GM06990 (cell line): ENCODE measurements around the gene TREM2.

Source experiments
- DNase-seq: peaks from one replicate; pipeline ENCODE4 v3.0.0-alpha.2; 2011; ENCODE audit not compliant: insufficient read length; ENCODE audit errors: extremely low read depth
- H3K27me3 ChIP-seq: replicated peaks from 2 replicates; pipeline ENCODE4 v1.6.0; 2011; ENCODE audit warnings: low read length; ENCODE audit not compliant: control insufficient read depth, insufficient read depth
- H3K36me3 ChIP-seq: 2 replicates; pipeline ENCODE4 v1.5.1; 2011; ENCODE audit warnings: low read length; ENCODE audit not compliant: control insufficient read depth, insufficient read depth
- H3K4me3 ChIP-seq: replicated peaks from 2 replicates; pipeline ENCODE4 v1.5.1; 2011; ENCODE audit warnings: low read depth, mild to moderate bottlenecking, control low read depth, low read length
- CTCF ChIP-seq: IDR thresholded peaks from 2 replicates; pipeline ENCODE4 v1.5.1; 2011; ENCODE audit warnings: low read length, control low read depth, mild to moderate bottlenecking, inconsistent platforms; ENCODE audit not compliant: insufficient read depth, poor library complexity, severe bottlenecking

TREM2 gene

GRCh38 chr6:41161851-41162552, 914 bp downstream of the TREM2 start:
- no peaks in the 10 kb centered on the region for H3K36me3 ChIP-seq
- peaks cover 3% of the 10 kb centered on the region for H3K27me3 ChIP-seq
- DNase-seq, result no peak

GRCh38 chr6:41161380-41161779, 1.5 kb downstream of the TREM2 start:
- TF ChIP-seq CTCF, result no peak
- H3K4me3 ChIP-seq, result no peak overlapping the region
- H3K27me3 ChIP-seq, result peaks cover 3% of the 10 kb centered on the region
- DNase-seq, result no peak
- H3K36me3 ChIP-seq, result no peaks in the 10 kb centered on the region

More at GRCh38 chr6:41161851-41162552, 914 bp downstream of the TREM2 start:
- H3K4me3 ChIP-seq, result no peak overlapping the region
- TF ChIP-seq CTCF, result no peak

- peaks cover 3% of the 10 kb centered on the region for H3K27me3 ChIP-seq
- TF ChIP-seq CTCF, result no peak
- no peak overlapping the region for H3K4me3 ChIP-seq
- no peak for DNase-seq
- no peaks in the 10 kb centered on the region for H3K36me3 ChIP-seq
Measured at GRCh38 chr6:41160933-41161332, 2.0 kb downstream of the TREM2 start.

- TF ChIP-seq CTCF, result no peak
- no peaks in the 10 kb centered on the region for H3K36me3 ChIP-seq
- peaks cover 3% of the 10 kb centered on the region for H3K27me3 ChIP-seq
- H3K4me3 ChIP-seq, result no peak overlapping the region
- DNase-seq, result no peak
Measured at GRCh38 chr6:41159415-41160082, 3.4 kb downstream of the TREM2 start.

GRCh38 chr6:41157323-41157722, 5.6 kb downstream of the TREM2 start:
- Histone ChIP-seq H3K4me3 (no peak overlapping the region), H3K27me3 (peaks cover 1% of the 10 kb centered on the region), H3K36me3 (no peaks in the 10 kb centered on the region)
- no peak for DNase-seq
- TF ChIP-seq CTCF, result no peak
